ENCODE measurements around the gene LRP8. TPM values are rescaled to one million over a fixed set of nuclear protein-coding genes. Genes with fewer than 3 reads are reported as not detected.

The LRP8 gene
- total RNA-seq, 1 experiment from 2014 or later, result 28.6 TPM

DNA sequence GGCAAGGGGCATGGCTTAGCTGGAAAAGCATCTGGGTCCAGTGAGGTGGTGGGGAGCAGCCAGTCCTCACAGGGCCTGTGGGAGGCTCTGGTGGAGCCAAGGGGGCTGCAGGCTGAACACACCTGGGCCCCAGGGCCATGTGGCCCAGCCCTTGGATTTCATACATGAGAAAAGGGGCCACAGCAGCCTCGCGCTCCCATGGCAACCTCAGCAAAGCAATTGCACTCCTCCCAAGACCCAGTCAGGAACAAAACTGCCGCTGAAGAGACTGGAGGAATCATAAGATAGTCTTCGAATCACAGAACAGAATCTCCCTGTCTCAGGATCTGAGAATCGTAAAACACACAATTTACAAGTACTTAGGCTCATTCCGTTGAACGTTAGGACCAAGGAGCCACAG lies 24.6 kb downstream of the LRP8 start:
- no peaks in the 10 kb centered on the region for H3K36me3 ChIP-seq (ENCODE audit: control insufficient read depth, insufficient read depth, low read length)
- ATAC-seq, result no peak
- DNase-seq (ENCODE audit: low read depth, low spot score), result no peak
- no peaks in the 10 kb centered on the region for H3K9me3 ChIP-seq (ENCODE audit: control insufficient read depth, insufficient read depth, low read depth, low read length)
- H3K4me3 ChIP-seq (ENCODE audit: low read depth in 2 of 2, low read length in 2 of 2), result no peak overlapping the region
- no TSS peak for BruUV-seq (replicated peaks)
- CTCF ChIA-PET, result no interaction called here
- in situ Hi-C loops (cut with HindIII; ENCODE audit: low pct_unique_long_range_greater_than_20kb, low sequenced_read_pairs) (no loop called here), intact Hi-C loops (cut with micrococcal nuclease; ENCODE audit: unreplicated experiment) (no loop called here)
- TF ChIP-seq REST (IDR thresholded peaks at IDR 0.05; ENCODE audit: insufficient read depth in 1 of 2, low read depth in 2 of 2, low read length in 1 of 2), result no peak
- TF ChIP-seq SIN3A (IDR thresholded peaks at IDR 0.05; ENCODE audit: borderline replicate concordance, insufficient read depth, low read depth, low read length), result no peak
- TF ChIP-seq POLR2AphosphoS5 (IDR thresholded peaks at IDR 0.05; ENCODE audit: low read depth, low read length), result no peak
- TF ChIP-seq, protein P1, sequence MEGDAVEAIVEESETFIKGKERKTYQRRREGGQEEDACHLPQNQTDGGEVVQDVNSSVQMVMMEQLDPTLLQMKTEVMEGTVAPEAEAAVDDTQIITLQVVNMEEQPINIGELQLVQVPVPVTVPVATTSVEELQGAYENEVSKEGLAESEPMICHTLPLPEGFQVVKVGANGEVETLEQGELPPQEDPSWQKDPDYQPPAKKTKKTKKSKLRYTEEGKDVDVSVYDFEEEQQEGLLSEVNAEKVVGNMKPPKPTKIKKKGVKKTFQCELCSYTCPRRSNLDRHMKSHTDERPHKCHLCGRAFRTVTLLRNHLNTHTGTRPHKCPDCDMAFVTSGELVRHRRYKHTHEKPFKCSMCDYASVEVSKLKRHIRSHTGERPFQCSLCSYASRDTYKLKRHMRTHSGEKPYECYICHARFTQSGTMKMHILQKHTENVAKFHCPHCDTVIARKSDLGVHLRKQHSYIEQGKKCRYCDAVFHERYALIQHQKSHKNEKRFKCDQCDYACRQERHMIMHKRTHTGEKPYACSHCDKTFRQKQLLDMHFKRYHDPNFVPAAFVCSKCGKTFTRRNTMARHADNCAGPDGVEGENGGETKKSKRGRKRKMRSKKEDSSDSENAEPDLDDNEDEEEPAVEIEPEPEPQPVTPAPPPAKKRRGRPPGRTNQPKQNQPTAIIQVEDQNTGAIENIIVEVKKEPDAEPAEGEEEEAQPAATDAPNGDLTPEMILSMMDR (IDR thresholded peaks at IDR 0.05), result no peak
- TF ChIP-seq TCF7L2 (IDR thresholded peaks at IDR 0.05; ENCODE audit: low read depth, low read length), result no peak
- H3K27ac ChIP-seq (ENCODE audit: low read length), result no peak overlapping the region
- POLR2A ChIA-PET, result no interaction called here
- peaks cover 4% of the 10 kb centered on the region; the same call in 1 of the 2 replicates for H3K4me1 ChIP-seq (ENCODE audit: control insufficient read depth, insufficient read depth, low read length)
- no peaks in the 10 kb centered on the region for H3K27me3 ChIP-seq (ENCODE audit: control insufficient read depth, insufficient read depth, low read length)

- Histone ChIP-seq H3K27ac (ENCODE audit: low read length) (no peak overlapping the region), H3K9me3 (ENCODE audit: control insufficient read depth, insufficient read depth, low read depth, low read length) (no peaks in the 10 kb centered on the region), H3K4me3 (ENCODE audit: low read depth in 2 of 2, low read length in 2 of 2) (no peak overlapping the region), H3K27me3 (ENCODE audit: control insufficient read depth, insufficient read depth, low read length) (no peaks in the 10 kb centered on the region), H3K36me3 (ENCODE audit: control insufficient read depth, insufficient read depth, low read length) (no peaks in the 10 kb centered on the region), H3K4me1 (ENCODE audit: control insufficient read depth, insufficient read depth, low read length) (peaks cover 6% of the 10 kb centered on the region; the same call in 1 of the 2 replicates)
- in situ Hi-C loops (cut with HindIII; ENCODE audit: low pct_unique_long_range_greater_than_20kb, low sequenced_read_pairs), result no loop called here
- DNase-seq (ENCODE audit: low read depth, low spot score) (no peak), ATAC-seq (0 out of 2 replicates have a peak, but pooled peaks have one; percentile 11)
- BruUV-seq (replicated peaks), result no TSS peak
- intact Hi-C loops (cut with micrococcal nuclease; ENCODE audit: unreplicated experiment), result no loop called here
- CTCF ChIA-PET, result interaction anchor here (0.6 kb wide), 1 partner anchor 83 kb away, joined by 3 read pairs; no protein-coding TSS in a partner anchor
- TF ChIP-seq TCF7L2 (IDR thresholded peaks at IDR 0.05; ENCODE audit: low read depth, low read length) (no peak), REST (IDR thresholded peaks at IDR 0.05; ENCODE audit: insufficient read depth in 1 of 2, low read depth in 2 of 2, low read length in 1 of 2) (no peak), POLR2AphosphoS5 (IDR thresholded peaks at IDR 0.05; ENCODE audit: low read depth, low read length) (no peak), SIN3A (IDR thresholded peaks at IDR 0.05; ENCODE audit: borderline replicate concordance, insufficient read depth, low read depth, low read length) (no peak)
- TF ChIP-seq, protein P1 (IDR thresholded peaks at IDR 0.05), result no peak
- POLR2A ChIA-PET, result no interaction called here
These were observed 28.6 kb downstream of the LRP8 start for GRCh38 chr1:53299233-53299632.
